Measurements from ENCODE around the gene TRIM68.

TRIM68 gene

GRCh38 chr11:4607781-4608666 lies at the start of gene TRIM68:
TSS of gene TRIM68 (minus strand) at chr11:4608231. CDS start at chr11:4605504, 2,727 bp downstream.
- DNase-seq (ENCODE audit: low read depth in 2 of 2), result peak; percentile 92 to 94

GRCh38 chr11:4654635-4655369 lies 46.8 kb upstream of the TRIM68 start:
- DNase-seq (ENCODE audit: low read depth in 2 of 2), result no peak

- no peak for DNase-seq (ENCODE audit: low read depth in 2 of 2)
These were observed 39.7 kb upstream of the TRIM68 start for GRCh38 chr11:4647766-4648165.

- no peak for DNase-seq (ENCODE audit: low read depth in 2 of 2)
These were observed 37.9 kb upstream of the TRIM68 start for GRCh38 chr11:4645974-4646373.

- DNase-seq (ENCODE audit: low read depth in 2 of 2), result no peak
These were observed 36.2 kb upstream of the TRIM68 start for GRCh38 chr11:4644233-4644632.

GRCh38 chr11:4643682-4644081 lies 35.7 kb upstream of the TRIM68 start, which contains the start of gene OR51E1:
TSS of gene OR51E1 (plus strand) at chr11:4643982. CDS start at chr11:4652527, 8,545 bp downstream.
- DNase-seq (ENCODE audit: low read depth in 2 of 2), result no peak

GRCh38 chr11:4643076-4643475 lies 35.0 kb upstream of the TRIM68 start:
- DNase-seq (ENCODE audit: low read depth in 2 of 2), result no peak

- DNase-seq (ENCODE audit: low read depth in 2 of 2), result no peak
These were observed 34.0 kb upstream of the TRIM68 start for GRCh38 chr11:4642043-4642442.

- no peak for DNase-seq (ENCODE audit: low read depth in 2 of 2)
These were observed 33.5 kb upstream of the TRIM68 start for GRCh38 chr11:4641501-4641900.

- DNase-seq (ENCODE audit: low read depth in 2 of 2), result no peak
These were observed 31.9 kb upstream of the TRIM68 start for GRCh38 chr11:4639931-4640330.

GRCh38 chr11:4637662-4638047 lies 29.6 kb upstream of the TRIM68 start:
- no peak for DNase-seq (ENCODE audit: low read depth in 2 of 2)

- peak; percentile 20 to 26 for DNase-seq (ENCODE audit: low read depth in 2 of 2)
These were observed 29.1 kb upstream of the TRIM68 start, which contains the start of gene OR51D1 for GRCh38 chr11:4636962-4637661. TSS of gene OR51D1 (plus strand) at chr11:4637477. CDS start at chr11:4639791, 2,314 bp downstream.

- DNase-seq (ENCODE audit: low read depth in 2 of 2), result no peak
These were observed 28.1 kb upstream of the TRIM68 start for GRCh38 chr11:4636136-4636535.

GRCh38 chr11:4626207-4627099 lies 18.4 kb upstream of the TRIM68 start:
- DNase-seq (ENCODE audit: low read depth in 2 of 2), result peak; percentile 30 to 32

GRCh38 chr11:4619514-4619913 lies 11.5 kb upstream of the TRIM68 start:
- no peak for DNase-seq (ENCODE audit: low read depth in 2 of 2)

- DNase-seq (ENCODE audit: low read depth in 2 of 2), result no peak
These were observed 7.9 kb upstream of the TRIM68 start for GRCh38 chr11:4615856-4616444.

- no peak for DNase-seq (ENCODE audit: low read depth in 2 of 2)
These were observed 4.0 kb upstream of the TRIM68 start for GRCh38 chr11:4611986-4612385.

GRCh38 chr11:4610258-4610935 lies 2.4 kb upstream of the TRIM68 start:
- DNase-seq (ENCODE audit: low read depth in 2 of 2), result no peak

- no peak for DNase-seq (ENCODE audit: low read depth in 2 of 2)
These were observed 935 bp downstream of the TRIM68 start for GRCh38 chr11:4607096-4607495.

Data from fibroblast of skin of left quadriceps (primary cell).